ENCODE data around the gene TUT4.

- TF ChIP-seq PKNOX1 (IDR thresholded peaks at IDR 0.05) (no peak), BHLHE40 (IDR thresholded peaks at IDR 0.05; ENCODE audit: borderline replicate concordance) (no peak), HDGF (IDR thresholded peaks at IDR 0.05; ENCODE audit: borderline replicate concordance) (no peak), SUZ12 (IDR thresholded peaks at IDR 0.05) (no peak)
These were observed 112.9 kb downstream of the TUT4 start for GRCh38 chr1:52439976-52440375.

Data from HEK293T (cell line).